Measurements from ENCODE around the gene JAKMIP1.

DNA sequence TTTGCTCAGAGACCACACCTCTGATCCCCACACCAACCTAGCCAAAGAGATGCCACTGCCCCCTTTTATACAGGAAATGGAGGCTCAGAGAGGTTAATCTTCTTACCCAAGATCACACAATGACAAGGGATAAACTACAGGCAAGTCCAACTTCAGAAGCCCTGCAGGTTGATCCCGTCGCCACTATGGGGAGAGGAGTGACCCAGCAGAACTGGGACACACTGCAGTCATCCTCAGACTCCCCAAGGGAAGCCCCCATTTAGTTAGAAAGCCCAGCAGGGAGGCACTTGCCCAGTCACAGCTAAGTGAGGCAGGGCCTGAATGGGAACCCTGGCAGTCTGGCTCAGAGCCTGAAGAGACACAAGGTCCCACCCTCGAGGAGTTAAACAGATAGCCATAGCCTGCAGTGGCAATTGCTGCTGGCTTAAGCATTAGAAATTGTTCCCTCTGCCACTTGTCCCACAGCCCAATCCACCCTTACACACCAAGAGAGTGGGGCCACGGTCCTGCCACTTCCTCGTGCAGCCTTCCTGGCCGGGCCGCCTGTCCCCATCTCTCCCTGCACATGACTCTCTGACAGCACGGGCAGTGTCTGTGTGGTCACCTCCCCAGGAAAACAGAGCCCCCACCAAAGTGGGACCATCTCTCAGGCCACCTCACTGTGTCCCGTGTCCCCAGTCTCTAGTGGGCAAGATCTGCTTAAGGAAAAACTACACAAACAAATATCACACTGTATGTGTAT lies 2.7 kb downstream of the JAKMIP1 start:
- TF ChIP-seq, protein P1, sequence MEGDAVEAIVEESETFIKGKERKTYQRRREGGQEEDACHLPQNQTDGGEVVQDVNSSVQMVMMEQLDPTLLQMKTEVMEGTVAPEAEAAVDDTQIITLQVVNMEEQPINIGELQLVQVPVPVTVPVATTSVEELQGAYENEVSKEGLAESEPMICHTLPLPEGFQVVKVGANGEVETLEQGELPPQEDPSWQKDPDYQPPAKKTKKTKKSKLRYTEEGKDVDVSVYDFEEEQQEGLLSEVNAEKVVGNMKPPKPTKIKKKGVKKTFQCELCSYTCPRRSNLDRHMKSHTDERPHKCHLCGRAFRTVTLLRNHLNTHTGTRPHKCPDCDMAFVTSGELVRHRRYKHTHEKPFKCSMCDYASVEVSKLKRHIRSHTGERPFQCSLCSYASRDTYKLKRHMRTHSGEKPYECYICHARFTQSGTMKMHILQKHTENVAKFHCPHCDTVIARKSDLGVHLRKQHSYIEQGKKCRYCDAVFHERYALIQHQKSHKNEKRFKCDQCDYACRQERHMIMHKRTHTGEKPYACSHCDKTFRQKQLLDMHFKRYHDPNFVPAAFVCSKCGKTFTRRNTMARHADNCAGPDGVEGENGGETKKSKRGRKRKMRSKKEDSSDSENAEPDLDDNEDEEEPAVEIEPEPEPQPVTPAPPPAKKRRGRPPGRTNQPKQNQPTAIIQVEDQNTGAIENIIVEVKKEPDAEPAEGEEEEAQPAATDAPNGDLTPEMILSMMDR (IDR thresholded peaks at IDR 0.05), result no peak
- TF ChIP-seq EZH2phosphoT487 (IDR thresholded peaks at IDR 0.05), result no peak

Data from neural progenitor cell (in vitro differentiated cells).